Epithelial cell of proximal tubule (primary cell): Measurements from ENCODE around the gene RANGAP1. TPM values are rescaled to one million over a fixed set of nuclear protein-coding genes. Genes with fewer than 3 reads are reported as not detected.
A peak's percentile ranks its signal among the peaks of the same experiment; 100 is the strongest.

Experiments used
- DNase-seq: peaks from one replicate; pipeline ENCODE4 v3.0.0-alpha.2; 2011; ENCODE audit warnings: low read depth
- H3K4me3 ChIP-seq: 2 replicates; pipeline ENCODE4 v1.5.1; 2011; ENCODE audit warnings: low read depth, mild to moderate bottlenecking, low read length
- total RNA-seq: library from RNA; depleted of rRNA; stranded (reverse); fragments of >200 nt; gene quantifications from 2 replicates; pipeline ENCODE4 v1.2.3, GENCODE V29; 2015
- TF ChIP-seq, protein P1 (sequence below): conservative IDR thresholded peaks from 2 replicates; pipeline ENCODE4 v1.5.1; 2012; ENCODE audit warnings: low read depth, mild to moderate bottlenecking, low read length

Gene RANGAP1
- total RNA-seq, 1 donor from 2014 or later: 251 TPM

DNA sequence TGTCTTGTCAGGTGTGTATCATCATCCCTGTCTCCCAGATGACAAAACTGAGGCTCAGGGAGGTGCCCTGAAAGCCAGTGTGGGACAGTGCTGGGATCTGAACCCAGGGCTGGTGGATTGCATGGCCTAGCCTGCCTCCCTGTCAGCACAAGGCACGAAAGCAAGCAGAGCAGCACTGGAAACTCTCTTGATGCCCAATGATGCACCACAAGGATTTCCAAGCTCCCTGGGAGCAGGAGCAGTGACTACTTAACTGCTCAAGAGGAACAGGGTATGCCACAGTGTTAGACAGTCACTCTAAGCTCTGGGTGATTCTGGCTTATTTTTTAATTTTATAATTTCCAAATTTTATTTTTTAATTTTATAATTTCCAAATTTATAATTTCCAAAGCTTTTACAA is 24.3 kb upstream of the RANGAP1 start:
- TF ChIP-seq, protein P1, sequence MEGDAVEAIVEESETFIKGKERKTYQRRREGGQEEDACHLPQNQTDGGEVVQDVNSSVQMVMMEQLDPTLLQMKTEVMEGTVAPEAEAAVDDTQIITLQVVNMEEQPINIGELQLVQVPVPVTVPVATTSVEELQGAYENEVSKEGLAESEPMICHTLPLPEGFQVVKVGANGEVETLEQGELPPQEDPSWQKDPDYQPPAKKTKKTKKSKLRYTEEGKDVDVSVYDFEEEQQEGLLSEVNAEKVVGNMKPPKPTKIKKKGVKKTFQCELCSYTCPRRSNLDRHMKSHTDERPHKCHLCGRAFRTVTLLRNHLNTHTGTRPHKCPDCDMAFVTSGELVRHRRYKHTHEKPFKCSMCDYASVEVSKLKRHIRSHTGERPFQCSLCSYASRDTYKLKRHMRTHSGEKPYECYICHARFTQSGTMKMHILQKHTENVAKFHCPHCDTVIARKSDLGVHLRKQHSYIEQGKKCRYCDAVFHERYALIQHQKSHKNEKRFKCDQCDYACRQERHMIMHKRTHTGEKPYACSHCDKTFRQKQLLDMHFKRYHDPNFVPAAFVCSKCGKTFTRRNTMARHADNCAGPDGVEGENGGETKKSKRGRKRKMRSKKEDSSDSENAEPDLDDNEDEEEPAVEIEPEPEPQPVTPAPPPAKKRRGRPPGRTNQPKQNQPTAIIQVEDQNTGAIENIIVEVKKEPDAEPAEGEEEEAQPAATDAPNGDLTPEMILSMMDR: no peak
- DNase-seq: no peak
- no peak overlapping the region for H3K4me3 ChIP-seq

DNA sequence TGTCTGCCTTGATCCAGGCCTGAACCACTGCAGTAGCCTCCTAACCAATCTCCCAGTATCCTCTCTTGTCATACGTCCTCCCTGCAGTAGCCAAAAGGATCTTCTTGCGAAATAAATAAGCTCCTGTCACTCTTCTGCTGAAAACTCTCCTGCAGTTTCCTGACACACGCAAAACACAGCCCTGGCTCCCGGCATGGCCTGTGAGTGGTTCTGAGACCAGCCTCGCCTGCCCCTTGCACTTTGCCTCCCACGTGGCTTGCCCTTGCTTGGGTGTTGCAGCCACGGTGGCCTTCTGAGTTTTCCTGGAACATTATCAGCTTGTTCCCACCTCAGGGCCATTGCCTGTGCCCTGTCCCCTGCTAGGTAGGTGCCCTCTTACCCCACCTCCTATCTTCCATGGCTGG is 22.6 kb upstream of the RANGAP1 start:
- TF ChIP-seq, protein P1: no peak
- H3K4me3 ChIP-seq: no peak overlapping the region
- no peak for DNase-seq

DNA sequence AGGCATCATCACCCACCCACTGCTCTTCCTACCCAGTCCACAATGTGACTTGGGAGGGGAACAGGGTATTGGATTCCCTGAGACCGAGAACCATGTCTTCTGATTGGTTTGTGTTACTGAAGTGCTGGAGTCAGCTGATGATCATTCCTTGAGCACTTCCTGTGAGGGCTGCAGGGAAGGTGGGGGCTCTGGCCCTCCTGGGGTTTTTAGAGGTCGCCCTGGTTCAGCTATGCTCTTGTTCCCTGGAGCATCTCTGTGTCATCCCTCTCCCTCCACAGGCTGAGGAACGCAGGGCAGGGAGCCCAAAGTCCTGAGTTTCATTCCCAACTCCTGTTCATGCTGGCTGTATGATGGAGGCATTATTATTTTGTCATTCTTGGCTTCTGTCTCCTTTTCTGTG is 22.1 kb upstream of the RANGAP1 start:
- no peak overlapping the region for H3K4me3 ChIP-seq
- TF ChIP-seq, protein P1: no peak
- no peak for DNase-seq

DNA sequence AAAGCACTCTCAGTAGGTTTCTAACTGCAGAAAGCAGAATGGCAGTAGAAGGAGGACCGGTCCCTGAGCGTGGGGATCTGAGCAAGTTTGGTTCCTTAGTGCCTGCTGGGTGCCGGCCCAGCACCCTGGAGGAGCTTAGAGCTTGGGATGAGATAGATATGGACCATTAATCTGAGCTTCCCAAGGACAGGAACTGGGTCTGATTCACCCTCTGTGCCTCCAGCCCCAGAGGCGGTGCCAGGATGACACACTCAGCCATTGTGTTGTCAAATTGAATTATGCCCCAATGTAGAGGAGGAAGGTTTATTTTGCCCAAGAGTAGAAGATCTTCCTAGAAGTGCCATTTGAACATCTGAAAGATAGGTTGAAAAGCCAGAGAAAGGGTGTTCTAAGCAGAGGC is 19.7 kb upstream of the RANGAP1 start:
- DNase-seq: no peak

DNA sequence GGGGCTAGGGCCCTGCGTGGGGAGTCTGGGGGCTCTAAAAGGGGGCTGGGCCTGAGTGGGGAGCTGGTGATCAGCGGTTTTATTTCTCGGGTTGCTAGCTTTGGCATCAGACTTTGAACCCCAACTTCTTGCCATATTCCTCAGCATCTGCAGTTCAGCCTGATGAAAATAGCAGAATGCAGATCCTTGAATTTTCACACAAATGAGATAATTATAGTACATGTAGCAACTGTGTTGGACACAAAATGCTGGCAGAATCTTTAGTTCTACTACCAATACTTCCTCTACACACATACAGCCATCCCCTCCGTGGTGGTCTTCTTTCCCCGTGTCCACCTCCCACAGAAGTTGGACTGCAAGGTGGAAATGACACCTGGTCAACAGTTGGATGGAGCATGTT is 16.8 kb upstream of the RANGAP1 start:
- peak overlapping the region; percentile 91 for H3K4me3 ChIP-seq
- TF ChIP-seq, protein P1: no peak
- DNase-seq: no peak

More for the DNA sequence above, 19.7 kb upstream of the RANGAP1 start:
- TF ChIP-seq, protein P1: no peak
- H3K4me3 ChIP-seq: no peak overlapping the region

DNA sequence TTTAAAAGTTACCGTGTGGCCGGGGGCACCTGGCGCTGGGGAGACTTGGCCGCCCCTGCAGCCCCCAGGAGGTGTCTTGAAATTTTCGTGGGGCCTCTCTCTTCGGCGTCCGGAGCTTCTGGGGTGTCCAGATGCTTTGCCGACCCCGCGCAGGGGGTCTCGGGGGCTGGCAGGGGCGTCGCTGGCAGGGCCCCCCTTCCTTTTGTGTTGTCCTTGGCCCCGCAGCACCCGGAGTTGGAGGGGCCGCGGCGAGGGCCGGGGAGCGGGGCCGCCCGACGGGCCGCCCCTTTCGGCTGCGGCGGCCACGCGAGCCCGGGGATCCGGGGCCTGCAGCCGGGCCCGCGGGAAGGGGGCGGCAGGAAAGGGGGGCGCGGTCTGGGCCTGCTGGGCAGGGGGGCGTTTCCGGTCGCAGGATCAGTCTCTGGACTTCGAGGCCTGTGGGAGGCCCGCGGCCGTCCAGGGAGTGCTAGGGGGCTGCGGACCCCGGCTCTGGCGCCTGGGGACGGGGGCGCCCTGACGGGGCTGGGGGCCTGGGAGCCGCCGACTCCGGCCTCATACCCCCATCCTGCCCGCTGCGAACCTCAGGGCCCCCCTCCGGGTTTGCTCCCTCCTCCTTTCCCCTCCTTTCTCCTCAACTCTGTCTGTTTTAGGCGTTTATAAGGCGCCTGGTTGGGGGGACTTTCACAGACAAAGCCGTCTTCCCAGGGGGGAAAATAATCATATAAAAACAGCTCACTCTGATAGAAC is 16.2 kb upstream of the RANGAP1 start:
- H3K4me3 ChIP-seq: peak overlapping the region; percentile 91
- TF ChIP-seq, protein P1: no peak
- no peak for DNase-seq
